ENCODE results near the gene PSMB10. TPM values are rescaled to one million over a fixed set of nuclear protein-coding genes. Genes with fewer than 3 reads are reported as not detected.

The PSMB10 gene
- total RNA-seq, 1 donor from 2014 or later, result 30.1 TPM

DNA sequence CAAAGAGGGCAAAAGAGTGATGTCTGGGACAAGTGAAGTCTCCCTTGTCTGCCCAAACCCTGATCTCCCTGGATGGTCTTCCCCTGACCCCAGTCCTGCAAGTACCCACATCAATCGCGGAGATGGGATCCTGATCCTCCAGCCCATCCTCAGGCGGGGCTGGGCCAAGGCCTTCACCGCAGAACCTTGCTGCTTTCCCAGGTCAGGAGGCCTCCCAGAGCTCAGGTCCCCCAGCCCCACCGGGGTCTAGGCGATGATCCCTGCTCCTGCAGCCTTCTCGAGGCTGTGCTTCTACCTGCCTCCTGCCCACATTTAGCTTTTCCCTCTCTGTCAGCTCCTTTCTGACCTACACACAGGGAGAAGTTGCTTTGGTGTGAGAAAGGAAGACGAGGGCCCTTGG lies 25.5 kb upstream of the PSMB10 start:
- TF ChIP-seq, protein P1, sequence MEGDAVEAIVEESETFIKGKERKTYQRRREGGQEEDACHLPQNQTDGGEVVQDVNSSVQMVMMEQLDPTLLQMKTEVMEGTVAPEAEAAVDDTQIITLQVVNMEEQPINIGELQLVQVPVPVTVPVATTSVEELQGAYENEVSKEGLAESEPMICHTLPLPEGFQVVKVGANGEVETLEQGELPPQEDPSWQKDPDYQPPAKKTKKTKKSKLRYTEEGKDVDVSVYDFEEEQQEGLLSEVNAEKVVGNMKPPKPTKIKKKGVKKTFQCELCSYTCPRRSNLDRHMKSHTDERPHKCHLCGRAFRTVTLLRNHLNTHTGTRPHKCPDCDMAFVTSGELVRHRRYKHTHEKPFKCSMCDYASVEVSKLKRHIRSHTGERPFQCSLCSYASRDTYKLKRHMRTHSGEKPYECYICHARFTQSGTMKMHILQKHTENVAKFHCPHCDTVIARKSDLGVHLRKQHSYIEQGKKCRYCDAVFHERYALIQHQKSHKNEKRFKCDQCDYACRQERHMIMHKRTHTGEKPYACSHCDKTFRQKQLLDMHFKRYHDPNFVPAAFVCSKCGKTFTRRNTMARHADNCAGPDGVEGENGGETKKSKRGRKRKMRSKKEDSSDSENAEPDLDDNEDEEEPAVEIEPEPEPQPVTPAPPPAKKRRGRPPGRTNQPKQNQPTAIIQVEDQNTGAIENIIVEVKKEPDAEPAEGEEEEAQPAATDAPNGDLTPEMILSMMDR (IDR thresholded peaks at IDR 0.05), result no peak
- H3K36me3 Mint-ChIP-seq (ENCODE audit: low read depth), result peaks cover 37% of the 10 kb centered on the region
- H3K27ac Mint-ChIP-seq (ENCODE audit: unreplicated experiment), result no peak overlapping the region
- peaks cover 66% of the 10 kb centered on the region for H3K4me1 Mint-ChIP-seq (ENCODE audit: low read depth)
- peak; percentile 79 for DNase-seq (ENCODE audit: low spot score)
- no peaks in the 10 kb centered on the region for H3K9me3 Mint-ChIP-seq (ENCODE audit: low read depth)
- H3K27me3 Mint-ChIP-seq (ENCODE audit: low read depth), result no peaks in the 10 kb centered on the region
- no peak overlapping the region for H3K4me3 Mint-ChIP-seq (ENCODE audit: unreplicated experiment)

DNA sequence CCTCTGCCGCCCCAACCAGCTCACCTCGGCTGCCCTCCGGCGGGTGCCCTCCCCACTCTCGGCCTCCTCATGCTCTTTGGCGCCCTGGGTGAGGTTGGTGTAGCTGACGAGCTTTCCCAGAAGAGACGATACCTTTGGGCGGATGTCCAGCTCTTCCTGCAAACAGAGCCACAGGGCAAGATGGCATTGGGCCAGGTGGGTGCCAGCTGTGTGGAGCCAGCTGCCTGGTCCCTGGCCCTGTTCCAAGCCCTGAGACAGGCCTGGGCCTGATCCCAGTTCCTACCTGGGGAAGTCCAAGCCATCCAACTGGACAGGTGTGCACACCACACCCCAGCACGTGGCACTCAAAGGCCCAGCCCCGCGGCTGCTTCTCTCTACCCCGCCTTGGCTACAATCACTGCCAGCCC lies 24.9 kb upstream of the PSMB10 start:
- DNase-seq (ENCODE audit: low spot score), result peak; percentile 67
- TF ChIP-seq, protein P1 (IDR thresholded peaks at IDR 0.05), result no peak
- peaks cover 37% of the 10 kb centered on the region for H3K36me3 Mint-ChIP-seq (ENCODE audit: low read depth)
- no peak overlapping the region for H3K4me3 Mint-ChIP-seq (ENCODE audit: unreplicated experiment)
- no peaks in the 10 kb centered on the region for H3K9me3 Mint-ChIP-seq (ENCODE audit: low read depth)
- no peaks in the 10 kb centered on the region for H3K27me3 Mint-ChIP-seq (ENCODE audit: low read depth)
- H3K4me1 Mint-ChIP-seq (ENCODE audit: low read depth), result peaks cover 61% of the 10 kb centered on the region
- H3K27ac Mint-ChIP-seq (ENCODE audit: unreplicated experiment), result no peak overlapping the region

- Mint-ChIP-seq H3K36me3 (ENCODE audit: low read depth) (peaks cover 41% of the 10 kb centered on the region), H3K4me3 (ENCODE audit: unreplicated experiment) (peak overlapping the region; percentile 31), H3K4me1 (ENCODE audit: low read depth) (peaks cover 42% of the 10 kb centered on the region), H3K9me3 (ENCODE audit: low read depth) (no peaks in the 10 kb centered on the region), H3K27me3 (ENCODE audit: low read depth) (no peaks in the 10 kb centered on the region), H3K27ac (ENCODE audit: unreplicated experiment) (peak overlapping the region; percentile 45)
- DNase-seq (ENCODE audit: low spot score), result peak; percentile 69
- TF ChIP-seq, protein P1 (IDR thresholded peaks at IDR 0.05), result no peak
Measured at GRCh38 chr16:67959536-67960329, 23.1 kb upstream of the PSMB10 start.

DNA sequence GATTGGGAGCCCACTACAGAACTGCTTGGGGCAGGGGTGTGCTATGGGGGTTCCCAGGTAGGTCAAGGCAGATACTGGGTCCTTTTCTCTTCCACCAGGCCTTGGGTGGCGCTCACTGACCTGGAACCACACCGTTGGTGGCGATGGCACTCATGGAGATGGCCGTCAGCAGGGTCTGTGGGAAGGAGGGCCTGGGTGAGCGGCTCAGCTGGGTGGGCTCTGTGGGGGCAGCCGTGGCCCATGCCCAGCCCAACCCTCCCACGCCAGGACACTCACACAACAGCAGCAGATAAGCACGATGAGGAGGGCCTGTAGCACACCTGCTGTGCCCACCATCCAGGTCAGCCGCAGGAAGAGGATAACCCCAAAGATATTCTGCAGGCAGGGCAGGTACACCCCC lies 21.0 kb upstream of the PSMB10 start:
- TF ChIP-seq, protein P1 (IDR thresholded peaks at IDR 0.05), result no peak
- H3K27me3 Mint-ChIP-seq (ENCODE audit: low read depth), result no peaks in the 10 kb centered on the region
- DNase-seq (ENCODE audit: low spot score), result no peak

DNA sequence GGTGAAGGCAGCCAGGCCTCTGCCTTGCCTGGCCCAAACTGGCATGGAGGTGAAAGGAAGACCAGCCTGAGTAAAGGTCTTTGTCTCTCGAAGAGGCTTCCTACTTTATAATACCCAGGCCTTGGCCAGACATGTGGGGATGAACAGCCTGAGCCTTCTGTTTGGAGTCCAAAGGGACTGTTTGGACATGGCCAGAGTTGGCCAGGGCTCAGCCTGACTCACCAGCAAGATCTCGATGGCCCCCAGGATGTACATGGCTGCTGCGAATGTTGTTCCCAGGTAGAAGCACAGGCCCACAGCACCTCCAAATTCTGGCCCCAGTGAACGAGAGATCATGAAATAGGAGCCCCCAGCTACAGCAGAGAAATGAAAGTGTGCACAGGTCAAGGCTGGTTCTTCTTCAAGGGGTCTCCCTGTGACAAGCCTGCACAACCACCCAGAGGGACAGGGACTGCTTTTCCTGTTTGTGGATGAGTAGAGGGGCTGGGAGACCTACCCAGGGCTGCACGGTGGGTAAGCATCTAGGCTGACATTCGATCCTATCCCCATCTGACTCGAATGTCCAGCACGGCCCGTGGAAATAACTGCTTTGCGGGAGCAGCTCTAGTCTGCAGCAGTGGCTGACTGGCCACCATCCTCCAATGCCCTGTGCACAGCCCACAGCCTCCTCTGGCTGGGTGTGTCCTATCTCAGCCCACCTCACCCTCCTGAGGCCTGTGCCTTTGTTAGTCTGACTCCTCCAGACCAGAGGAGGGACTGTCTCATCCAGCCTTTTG lies 18.0 kb upstream of the PSMB10 start:
- peak overlapping the region; percentile 32 for H3K27ac Mint-ChIP-seq (ENCODE audit: unreplicated experiment)
- H3K4me1 Mint-ChIP-seq (ENCODE audit: low read depth), result peaks cover 5% of the 10 kb centered on the region
- no peaks in the 10 kb centered on the region for H3K9me3 Mint-ChIP-seq (ENCODE audit: low read depth)
- no peaks in the 10 kb centered on the region for H3K27me3 Mint-ChIP-seq (ENCODE audit: low read depth)
- no peak for DNase-seq (ENCODE audit: low spot score)
- TF ChIP-seq, protein P1 (IDR thresholded peaks at IDR 0.05), result no peak
- peaks cover 29% of the 10 kb centered on the region for H3K36me3 Mint-ChIP-seq (ENCODE audit: low read depth)
- no peak overlapping the region for H3K4me3 Mint-ChIP-seq (ENCODE audit: unreplicated experiment)

More for the DNA sequence above, 21.0 kb upstream of the PSMB10 start:
- H3K27ac Mint-ChIP-seq (ENCODE audit: unreplicated experiment), result no peak overlapping the region
- H3K4me3 Mint-ChIP-seq (ENCODE audit: unreplicated experiment), result no peak overlapping the region
- H3K36me3 Mint-ChIP-seq (ENCODE audit: low read depth), result peaks cover 38% of the 10 kb centered on the region
- peaks cover 32% of the 10 kb centered on the region for H3K4me1 Mint-ChIP-seq (ENCODE audit: low read depth)
- no peaks in the 10 kb centered on the region for H3K9me3 Mint-ChIP-seq (ENCODE audit: low read depth)

Measured in chondrocyte (in vitro differentiated cells).